DND-41 (cell line): Measurements from ENCODE around the gene PLPP3.

Experiments
- EZH2 ChIP-seq: IDR thresholded peaks from 3 replicates; pipeline ENCODE4 v1.6.1; 2012; ENCODE audit warnings: borderline replicate concordance, low read depth, mild to moderate bottlenecking, moderate library complexity, low read length, inconsistent platforms; ENCODE audit not compliant: severe bottlenecking
- TF ChIP-seq, protein P1 (sequence below): IDR thresholded peaks from 2 replicates; pipeline ENCODE4 v1.5.1; 2012; ENCODE audit warnings: borderline replicate concordance, low read length, moderate library complexity, mild to moderate bottlenecking; ENCODE audit not compliant: poor library complexity, severe bottlenecking; ENCODE audit errors: extremely low read depth

DNA sequence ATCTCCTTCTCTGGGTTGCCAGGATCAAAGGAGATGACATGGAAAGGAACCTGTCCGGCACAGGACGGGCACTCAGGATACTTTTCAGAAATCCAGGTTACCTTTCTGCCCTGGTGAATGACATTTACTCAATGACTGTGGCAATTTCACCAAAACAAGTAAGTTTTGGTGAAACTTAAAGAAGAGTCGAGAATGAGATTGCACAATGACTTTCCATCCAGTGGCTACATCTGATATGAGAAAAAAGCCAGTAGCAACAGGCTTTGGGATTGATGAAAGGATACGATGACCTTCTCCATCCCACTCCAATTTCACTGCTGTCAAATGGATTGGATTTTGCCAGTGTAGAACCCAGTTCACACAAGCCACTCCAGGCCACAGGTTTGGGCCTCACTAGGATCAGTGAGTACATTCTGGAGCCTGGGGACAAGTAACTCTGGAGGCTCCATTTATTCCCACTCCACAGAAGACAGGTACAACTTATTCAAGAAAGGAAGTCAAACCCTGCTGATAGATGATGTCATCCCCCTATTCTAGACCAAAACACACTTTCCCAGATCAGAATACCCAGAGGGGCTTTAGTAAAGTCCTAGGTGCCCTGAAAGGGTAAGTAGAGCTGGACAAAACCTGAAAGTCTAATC is 63.3 kb downstream of the PLPP3 start:
- no peak for TF ChIP-seq EZH2
- TF ChIP-seq, protein P1, sequence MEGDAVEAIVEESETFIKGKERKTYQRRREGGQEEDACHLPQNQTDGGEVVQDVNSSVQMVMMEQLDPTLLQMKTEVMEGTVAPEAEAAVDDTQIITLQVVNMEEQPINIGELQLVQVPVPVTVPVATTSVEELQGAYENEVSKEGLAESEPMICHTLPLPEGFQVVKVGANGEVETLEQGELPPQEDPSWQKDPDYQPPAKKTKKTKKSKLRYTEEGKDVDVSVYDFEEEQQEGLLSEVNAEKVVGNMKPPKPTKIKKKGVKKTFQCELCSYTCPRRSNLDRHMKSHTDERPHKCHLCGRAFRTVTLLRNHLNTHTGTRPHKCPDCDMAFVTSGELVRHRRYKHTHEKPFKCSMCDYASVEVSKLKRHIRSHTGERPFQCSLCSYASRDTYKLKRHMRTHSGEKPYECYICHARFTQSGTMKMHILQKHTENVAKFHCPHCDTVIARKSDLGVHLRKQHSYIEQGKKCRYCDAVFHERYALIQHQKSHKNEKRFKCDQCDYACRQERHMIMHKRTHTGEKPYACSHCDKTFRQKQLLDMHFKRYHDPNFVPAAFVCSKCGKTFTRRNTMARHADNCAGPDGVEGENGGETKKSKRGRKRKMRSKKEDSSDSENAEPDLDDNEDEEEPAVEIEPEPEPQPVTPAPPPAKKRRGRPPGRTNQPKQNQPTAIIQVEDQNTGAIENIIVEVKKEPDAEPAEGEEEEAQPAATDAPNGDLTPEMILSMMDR, result no peak
